Mesenchymal stem cell (in vitro differentiated cells and primary cell): ENCODE results near the gene ATP5F1D.

ENCODE experiments used
- DNase-seq: peaks from one replicate; pipeline ENCODE4 v3.0.0-alpha.2; 2013
- H2AFZ ChIP-seq: one replicate; pipeline ENCODE4 v1.6.1; 2013; ENCODE audit warnings: low read depth, mild to moderate bottlenecking, control low read depth, inconsistent platforms, low read length, moderate library complexity
- H2AK5ac ChIP-seq: 2 replicates; pipeline ENCODE4 v1.6.1; 2013; ENCODE audit warnings: low read length, moderate library complexity, mild to moderate bottlenecking, inconsistent platforms; ENCODE audit not compliant: severe bottlenecking
- H2BK120ac ChIP-seq: one replicate; pipeline ENCODE4 v1.6.1; 2013; ENCODE audit warnings: low read depth, mild to moderate bottlenecking, inconsistent platforms, low read length, moderate library complexity
- H2BK12ac ChIP-seq, 2 experiments: one replicate each; pipeline ENCODE4 v1.6.1; 2013; ENCODE audit warnings: inconsistent platforms in 2 of 2, low read length in 2 of 2, mild to moderate bottlenecking in 2 of 2, moderate library complexity in 2 of 2, control low read depth in 1 of 2
- H2BK15ac ChIP-seq: one replicate; pipeline ENCODE4 v1.6.1; 2013; ENCODE audit warnings: mild to moderate bottlenecking, low read depth, inconsistent platforms; ENCODE audit not compliant: poor library complexity, severe bottlenecking
- H2BK5ac ChIP-seq: 2 replicates; pipeline ENCODE4 v1.6.1; 2013; ENCODE audit warnings: low read depth, mild to moderate bottlenecking, low read length, control low read depth, inconsistent platforms; ENCODE audit not compliant: poor library complexity, severe bottlenecking
- H3K14ac ChIP-seq, 2 experiments: one replicate each; pipeline ENCODE4 v1.6.1; 2013; ENCODE audit warnings: inconsistent platforms in 2 of 2, low read length in 2 of 2, control low read depth in 1 of 2, mild to moderate bottlenecking in 1 of 2, moderate library complexity in 1 of 2
- H3K18ac ChIP-seq, 2 experiments: one replicate each; pipeline ENCODE4 v1.6.1; 2013; ENCODE audit warnings: inconsistent platforms in 2 of 2, low read length in 2 of 2, control low read depth in 1 of 2, low read depth in 1 of 2, mild to moderate bottlenecking in 1 of 2
- H3K23ac ChIP-seq, 2 experiments: one replicate each; pipeline ENCODE4 v1.6.1; 2013; ENCODE audit warnings: inconsistent platforms in 2 of 2, low read length in 2 of 2, mild to moderate bottlenecking in 2 of 2, moderate library complexity in 2 of 2, control low read depth in 1 of 2
- H3K27ac ChIP-seq: 2 replicates; pipeline ENCODE4 v1.5.1; 2013; ENCODE audit warnings: mild to moderate bottlenecking, moderate library complexity, low read length, control low read depth, inconsistent platforms; ENCODE audit not compliant: poor library complexity, severe bottlenecking
- H3K27me3 ChIP-seq, 2 experiments: 2 replicates each; pipeline versions ENCODE4 v1.6.1 to v1.7.0; 2013; ENCODE audit warnings: low read length in 2 of 2, mild to moderate bottlenecking in 2 of 2, moderate library complexity in 2 of 2, control low read depth in 1 of 2, inconsistent platforms in 1 of 2; ENCODE audit not compliant: control insufficient read depth in 1 of 2, insufficient read depth in 1 of 2
- H3K36me3 ChIP-seq, 2 experiments: 2 replicates each; pipeline versions ENCODE4 v1.6.1 to v1.7.0; 2013; ENCODE audit warnings: low read length in 2 of 2, control low read depth in 1 of 2, inconsistent platforms in 1 of 2, low read depth in 1 of 2, mild to moderate bottlenecking in 1 of 2; ENCODE audit not compliant: insufficient read depth in 2 of 2, control insufficient read depth in 1 of 2
- H3K4ac ChIP-seq, 2 experiments: one replicate each; pipeline ENCODE4 v1.6.1; 2013; ENCODE audit warnings: inconsistent platforms in 2 of 2, low read length in 2 of 2, mild to moderate bottlenecking in 2 of 2, moderate library complexity in 2 of 2, control low read depth in 1 of 2, low read depth in 1 of 2
- H3K4me1 ChIP-seq: 2 replicates; pipeline ENCODE4 v1.6.1; 2013; ENCODE audit warnings: low read depth, low read length, control low read depth; ENCODE audit not compliant: control insufficient read depth, insufficient read depth
- H3K4me2 ChIP-seq: 2 replicates; pipeline ENCODE4 v1.6.1; 2013; ENCODE audit warnings: low read length, mild to moderate bottlenecking, inconsistent platforms; ENCODE audit not compliant: poor library complexity, severe bottlenecking
- H3K4me3 ChIP-seq, 2 experiments: 2 replicates each; pipeline versions ENCODE4 v1.5.1 to v1.7.0; 2013; ENCODE audit warnings: low read length in 2 of 2, mild to moderate bottlenecking in 2 of 2, control low read depth in 1 of 2, low read depth in 1 of 2; ENCODE audit not compliant: insufficient read depth in 1 of 2
- H3K79me1 ChIP-seq: replicated peaks from 2 replicates; pipeline ENCODE4 v1.6.1; 2013; ENCODE audit warnings: mild to moderate bottlenecking, control low read depth, low read length, inconsistent platforms; ENCODE audit not compliant: poor library complexity, severe bottlenecking
- H3K9ac ChIP-seq: 2 replicates; pipeline ENCODE4 v1.7.0; 2013; ENCODE audit warnings: mild to moderate bottlenecking, low read length, moderate library complexity
- H3K9me3 ChIP-seq: 2 replicates; pipeline ENCODE4 v1.7.0; 2013; ENCODE audit warnings: mild to moderate bottlenecking, low read length; ENCODE audit not compliant: control insufficient read depth
- H4K8ac ChIP-seq: one replicate; pipeline ENCODE4 v1.6.1; 2013; ENCODE audit warnings: inconsistent platforms, mild to moderate bottlenecking, low read length, moderate library complexity
- H4K91ac ChIP-seq: one replicate; pipeline ENCODE4 v1.6.1; 2013; ENCODE audit warnings: mild to moderate bottlenecking, low read length, inconsistent platforms
- WGBS: methylation state at CpG from one replicate; pipeline ENCODE4 v1.1.7; 2013; ENCODE audit warnings: mixed read lengths; 5-methylcytosine and 5-hydroxymethylcytosine counted together

The ATP5F1D gene

GRCh38 chr19:1257475-1258162 is 16.1 kb downstream of the ATP5F1D start:
- H3K4me3 ChIP-seq = peak overlapping the region in 1 of 2 experiments; percentile 33
- peak overlapping the region; percentile 81 for H3K9ac ChIP-seq
- peak overlapping the region; percentile 66 for H4K8ac ChIP-seq
- H3K4ac ChIP-seq = no peak overlapping the region
- peaks cover 43 to 66% of the 10 kb centered on the region in 2 experiments for H3K36me3 ChIP-seq
- no peak overlapping the region for H3K14ac ChIP-seq
- no peak overlapping the region for H2BK12ac ChIP-seq
- H3K27ac ChIP-seq = peak overlapping the region; percentile 57
- WGBS = 77% methylated on average over 22 of the region's 23 CpGs
- no peak overlapping the region for H2AK5ac ChIP-seq
- H2BK5ac ChIP-seq = no peak overlapping the region
- H4K91ac ChIP-seq = no peak overlapping the region
- H3K27me3 ChIP-seq = no peaks in the 10 kb centered on the region
- peaks cover 4% of the 10 kb centered on the region for H3K79me1 ChIP-seq
- no peak overlapping the region for H2BK15ac ChIP-seq
- peaks cover 81% of the 10 kb centered on the region for H3K4me1 ChIP-seq
- no peak overlapping the region for H2AFZ ChIP-seq
- no peak for DNase-seq
- peak overlapping the region in 1 of 2 experiments; percentile 71 for H3K18ac ChIP-seq
- no peak overlapping the region for H3K4me2 ChIP-seq
- no peak overlapping the region for H2BK120ac ChIP-seq
- peak overlapping the region in 1 of 2 experiments; percentile 19 for H3K23ac ChIP-seq
- no peaks in the 10 kb centered on the region for H3K9me3 ChIP-seq

GRCh38 chr19:1258163-1258492 is 16.6 kb downstream of the ATP5F1D start:
- Histone ChIP-seq H3K27me3 (no peaks in the 10 kb centered on the region), H3K9ac (peak overlapping the region; percentile 81), H3K4me3 (no peak overlapping the region), H2BK12ac (no peak overlapping the region), H3K27ac (peak overlapping the region; percentile 57), H2BK5ac (no peak overlapping the region), H2BK15ac (no peak overlapping the region), H4K91ac (no peak overlapping the region), H3K18ac (no peak overlapping the region), H3K14ac (no peak overlapping the region), H2AK5ac (no peak overlapping the region), H3K23ac (peak overlapping the region in 1 of 2 experiments; percentile 19), H3K9me3 (no peaks in the 10 kb centered on the region), H3K4me2 (no peak overlapping the region), H3K4me1 (peaks cover 86% of the 10 kb centered on the region), H3K79me1 (peaks cover 4% of the 10 kb centered on the region), H2BK120ac (peak overlapping the region; percentile 52), H2AFZ (no peak overlapping the region), H3K4ac (no peak overlapping the region), H3K36me3 (peaks cover 43 to 63% of the 10 kb centered on the region in 2 experiments), H4K8ac (no peak overlapping the region)
- no peak for DNase-seq
- WGBS = 77% methylated on average over 5 of the region's 8 CpGs

- no peak for DNase-seq
- peak overlapping the region; percentile 70 for H3K27ac ChIP-seq
- no peak overlapping the region for H2BK15ac ChIP-seq
- H3K9ac ChIP-seq = peak overlapping the region; percentile 81
- peak overlapping the region; percentile 86 for H2BK120ac ChIP-seq
- no peak overlapping the region for H4K91ac ChIP-seq
- WGBS = 35% methylated on average over 9 of the region's 15 CpGs
- no peak overlapping the region for H2BK5ac ChIP-seq
- H2AFZ ChIP-seq = no peak overlapping the region
- peak overlapping the region; percentile 59 for H4K8ac ChIP-seq
- H3K79me1 ChIP-seq = peaks cover 4% of the 10 kb centered on the region
- peaks cover 84% of the 10 kb centered on the region for H3K4me1 ChIP-seq
- H2BK12ac ChIP-seq = no peak overlapping the region
- H3K9me3 ChIP-seq = no peaks in the 10 kb centered on the region
- H3K4me2 ChIP-seq = no peak overlapping the region
- H3K36me3 ChIP-seq = peaks cover 43 to 59% of the 10 kb centered on the region in 2 experiments
- H3K4me3 ChIP-seq = no peak overlapping the region
- H3K4ac ChIP-seq = no peak overlapping the region
- no peak overlapping the region for H3K14ac ChIP-seq
- H3K27me3 ChIP-seq = no peaks in the 10 kb centered on the region
- H2AK5ac ChIP-seq = peak overlapping the region; percentile 90
- no peak overlapping the region for H3K23ac ChIP-seq
- peak overlapping the region; percentile 40 to 92 for H3K18ac ChIP-seq
Measured at GRCh38 chr19:1258707-1259205, 17.2 kb downstream of the ATP5F1D start.

- H3K79me1 ChIP-seq = peaks cover 4% of the 10 kb centered on the region
- H4K8ac ChIP-seq = peak overlapping the region; percentile 59
- 10% methylated on average over 17 of the region's 17 CpGs for WGBS
- H2AK5ac ChIP-seq = peak overlapping the region; percentile 90
- peak overlapping the region; percentile 70 for H3K27ac ChIP-seq
- no peak overlapping the region for H3K23ac ChIP-seq
- no peak overlapping the region for H2AFZ ChIP-seq
- H3K9me3 ChIP-seq = no peaks in the 10 kb centered on the region
- H3K27me3 ChIP-seq = no peaks in the 10 kb centered on the region
- H3K4me2 ChIP-seq = no peak overlapping the region
- peak overlapping the region; percentile 27 to 52 for H2BK12ac ChIP-seq
- H3K4me3 ChIP-seq = no peak overlapping the region
- H3K4ac ChIP-seq = peak overlapping the region; percentile 60 to 73
- DNase-seq = peak; percentile 84
- H3K9ac ChIP-seq = peak overlapping the region; percentile 81
- H4K91ac ChIP-seq = peak overlapping the region; percentile 92
- H3K18ac ChIP-seq = peak overlapping the region; percentile 40 to 92
- H3K4me1 ChIP-seq = peaks cover 80% of the 10 kb centered on the region
- peak overlapping the region; percentile 52 for H2BK15ac ChIP-seq
- peak overlapping the region; percentile 86 for H2BK120ac ChIP-seq
- H3K14ac ChIP-seq = no peak overlapping the region
- H3K36me3 ChIP-seq = peaks cover 40 to 54% of the 10 kb centered on the region in 2 experiments
- no peak overlapping the region for H2BK5ac ChIP-seq
Measured at GRCh38 chr19:1259206-1259875, 17.8 kb downstream of the ATP5F1D start.
